ENCODE data around the gene YPEL1.
"Not testable (repeated sequence)": the region's sequence is repeated elsewhere in the genome, so short reads cannot be mapped to it uniquely, and the experiment has no call there.

The YPEL1 gene

GRCh38 chr22:21688341-21688705, 47.3 kb downstream of the YPEL1 start:
- Mint-ChIP-seq H3K27me3 (no peaks in the 10 kb centered on the region), H3K36me3 (peaks cover 6% of the 10 kb centered on the region), H3K4me3 (no peak overlapping the region), H3K27ac (no peak overlapping the region), H3K4me1 (peaks cover 11% of the 10 kb centered on the region), H3K9me3 (no peaks in the 10 kb centered on the region)

DNA sequence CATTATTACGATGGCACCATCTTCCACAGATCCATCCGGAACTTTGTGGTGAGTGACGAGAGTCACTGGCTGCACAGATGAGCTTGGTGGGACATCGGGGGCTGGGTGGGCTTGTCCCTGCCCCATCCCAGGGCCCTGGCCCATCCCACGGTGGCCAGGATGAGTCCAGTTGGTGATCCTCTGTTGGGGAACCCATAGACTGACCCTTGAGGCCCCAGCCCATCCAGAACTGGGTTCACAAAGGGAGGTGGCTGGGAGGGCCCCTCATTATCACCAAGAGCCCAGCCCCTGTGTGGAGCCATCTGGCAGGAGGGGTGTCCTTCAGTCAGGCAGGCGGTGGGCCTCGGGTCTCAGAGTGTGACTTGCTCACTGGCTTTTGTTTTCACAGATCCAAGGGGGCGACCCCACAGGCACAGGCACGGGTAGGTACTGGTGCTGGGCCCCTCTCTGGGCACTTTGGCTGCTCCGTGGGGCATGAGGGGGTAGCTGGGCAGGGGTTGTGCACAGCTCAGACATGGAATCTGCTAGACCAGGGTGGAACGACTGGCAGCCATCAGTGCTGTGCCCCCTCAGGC, 47.8 kb downstream of the YPEL1 start:
- Mint-ChIP-seq H3K4me3 (no peak overlapping the region), H3K4me1 (peaks cover 11% of the 10 kb centered on the region), H3K36me3 (peaks cover 6% of the 10 kb centered on the region), H3K27ac (no peak overlapping the region), H3K9me3 (no peaks in the 10 kb centered on the region), H3K27me3 (no peaks in the 10 kb centered on the region)

- H3K27ac Mint-ChIP-seq = no peak overlapping the region
- H3K36me3 Mint-ChIP-seq = peaks cover 6% of the 10 kb centered on the region
- H3K9me3 Mint-ChIP-seq = no peaks in the 10 kb centered on the region
- H3K27me3 Mint-ChIP-seq = no peaks in the 10 kb centered on the region
- no peak overlapping the region for H3K4me3 Mint-ChIP-seq
- H3K4me1 Mint-ChIP-seq = peaks cover 11% of the 10 kb centered on the region
These were observed 48.8 kb downstream of the YPEL1 start for GRCh38 chr22:21686634-21687393.

- Mint-ChIP-seq H3K27ac (no peak overlapping the region), H3K4me1 (peaks cover 11% of the 10 kb centered on the region), H3K4me3 (no peak overlapping the region), H3K36me3 (peaks cover 4% of the 10 kb centered on the region), H3K9me3 (no peaks in the 10 kb centered on the region), H3K27me3 (no peaks in the 10 kb centered on the region)
These were observed 49.4 kb downstream of the YPEL1 start for GRCh38 chr22:21686193-21686608.

GRCh38 chr22:21685164-21685513, 50.5 kb downstream of the YPEL1 start:
- H3K4me1 Mint-ChIP-seq = peaks cover 5% of the 10 kb centered on the region

GRCh38 chr22:21684492-21685163, 51.0 kb downstream of the YPEL1 start:
- peaks cover 2% of the 10 kb centered on the region for H3K36me3 Mint-ChIP-seq
- no peaks in the 10 kb centered on the region for H3K9me3 Mint-ChIP-seq
- no peak overlapping the region for H3K27ac Mint-ChIP-seq

More at GRCh38 chr22:21685164-21685513, 50.5 kb downstream of the YPEL1 start:
- peaks cover 4% of the 10 kb centered on the region for H3K36me3 Mint-ChIP-seq
- no peaks in the 10 kb centered on the region for H3K27me3 Mint-ChIP-seq
- no peak overlapping the region for H3K4me3 Mint-ChIP-seq
- no peaks in the 10 kb centered on the region for H3K9me3 Mint-ChIP-seq
- H3K27ac Mint-ChIP-seq = no peak overlapping the region

GRCh38 chr22:21683401-21683811, 52.2 kb downstream of the YPEL1 start:
- Mint-ChIP-seq H3K27ac (no peak overlapping the region), H3K36me3 (peaks cover 2% of the 10 kb centered on the region), H3K4me3 (no peak overlapping the region), H3K27me3 (no peaks in the 10 kb centered on the region), H3K4me1 (no peaks in the 10 kb centered on the region), H3K9me3 (no peaks in the 10 kb centered on the region)

More at GRCh38 chr22:21684492-21685163, 51.0 kb downstream of the YPEL1 start:
- H3K4me1 Mint-ChIP-seq = peaks cover 2% of the 10 kb centered on the region
- H3K4me3 Mint-ChIP-seq = no peak overlapping the region
- no peaks in the 10 kb centered on the region for H3K27me3 Mint-ChIP-seq

DNA sequence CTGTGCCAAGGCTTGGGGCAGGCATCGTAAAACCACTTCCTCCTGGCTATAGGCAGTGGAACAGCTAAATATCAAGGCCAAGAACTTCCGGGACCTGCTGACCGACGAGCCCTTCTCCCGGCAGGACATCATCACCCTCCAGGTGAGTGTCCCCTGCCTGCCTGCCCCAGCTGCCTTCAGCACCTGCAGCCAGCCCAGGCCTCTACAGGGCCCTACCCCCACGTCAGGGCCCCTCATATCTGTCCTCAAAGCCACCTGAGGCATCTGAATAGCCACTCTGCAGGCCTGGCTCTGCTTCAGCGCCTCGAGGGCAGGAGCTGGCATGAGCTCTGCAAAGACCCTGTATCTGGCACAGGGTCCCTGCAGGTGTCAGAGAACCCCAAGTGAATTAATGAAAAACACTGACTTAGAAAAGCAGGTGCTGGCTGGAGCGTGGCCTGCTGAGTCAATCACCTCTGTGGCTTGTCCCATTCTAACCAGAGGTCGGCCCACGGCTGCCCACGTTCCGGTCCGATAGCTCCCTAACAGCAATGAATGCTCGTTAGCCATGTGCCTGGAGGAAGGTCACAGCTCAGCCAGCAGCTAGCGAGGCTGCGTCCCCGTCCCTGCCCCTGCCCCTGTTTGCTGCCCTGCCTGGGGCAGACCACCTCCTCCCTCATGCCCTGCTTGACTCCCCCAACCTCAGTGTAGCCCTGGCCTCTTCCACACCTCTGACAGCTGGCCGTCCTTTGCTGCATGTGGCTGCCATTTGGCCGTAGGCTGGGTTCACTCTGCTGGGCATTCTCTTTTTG, 53.0 kb downstream of the YPEL1 start:
- H3K27ac Mint-ChIP-seq = no peak overlapping the region
- H3K4me1 Mint-ChIP-seq = no peaks in the 10 kb centered on the region
- H3K27me3 Mint-ChIP-seq = no peaks in the 10 kb centered on the region
- H3K36me3 Mint-ChIP-seq = peaks cover 2% of the 10 kb centered on the region
- no peak overlapping the region for H3K4me3 Mint-ChIP-seq
- H3K9me3 Mint-ChIP-seq = no peaks in the 10 kb centered on the region

GRCh38 chr22:21681566-21682370, 53.8 kb downstream of the YPEL1 start:
- H3K27me3 Mint-ChIP-seq = no peaks in the 10 kb centered on the region
- H3K4me3 Mint-ChIP-seq = no peak overlapping the region
- peaks cover 2% of the 10 kb centered on the region for H3K36me3 Mint-ChIP-seq
- no peaks in the 10 kb centered on the region for H3K9me3 Mint-ChIP-seq
- H3K27ac Mint-ChIP-seq = no peak overlapping the region
- no peaks in the 10 kb centered on the region for H3K4me1 Mint-ChIP-seq

GRCh38 chr22:21680830-21681565, 54.6 kb downstream of the YPEL1 start:
- Mint-ChIP-seq H3K27ac (peak overlapping the region; percentile 65), H3K36me3 (peaks cover 2% of the 10 kb centered on the region), H3K27me3 (no peaks in the 10 kb centered on the region), H3K4me3 (no peak overlapping the region), H3K4me1 (no peaks in the 10 kb centered on the region), H3K9me3 (no peaks in the 10 kb centered on the region)

GRCh38 chr22:21679383-21679782, 56.2 kb downstream of the YPEL1 start:
- Mint-ChIP-seq H3K4me3 (no peak overlapping the region), H3K36me3 (peaks cover 2% of the 10 kb centered on the region), H3K9me3 (no peaks in the 10 kb centered on the region), H3K27ac (no peak overlapping the region), H3K27me3 (no peaks in the 10 kb centered on the region), H3K4me1 (no peaks in the 10 kb centered on the region)

- not testable (repeated sequence) for H3K27me3 Mint-ChIP-seq, H3K27ac Mint-ChIP-seq, H3K4me1 Mint-ChIP-seq, H3K9me3 Mint-ChIP-seq, H3K36me3 Mint-ChIP-seq, H3K4me3 Mint-ChIP-seq
These were observed 56.8 kb downstream of the YPEL1 start for GRCh38 chr22:21678842-21679241.

- peaks cover 2% of the 10 kb centered on the region for H3K36me3 Mint-ChIP-seq
- H3K27me3 Mint-ChIP-seq = no peaks in the 10 kb centered on the region
- no peaks in the 10 kb centered on the region for H3K9me3 Mint-ChIP-seq
- no peaks in the 10 kb centered on the region for H3K4me1 Mint-ChIP-seq
- H3K4me3 Mint-ChIP-seq = no peak overlapping the region
- no peak overlapping the region for H3K27ac Mint-ChIP-seq
These were observed 57.8 kb downstream of the YPEL1 start for GRCh38 chr22:21677606-21678443.
